LoVo (cell line): Measurements from ENCODE around the gene KCTD19.
"Not testable (repeated sequence)": the region's sequence is repeated elsewhere in the genome, so short reads cannot be mapped to it uniquely, and the experiment has no call there.

Source experiments
- DNase-seq: peaks from one replicate; pipeline ENCODE4 v3.0.0-alpha.2; 2016; ENCODE audit warnings: low spot score

The KCTD19 gene

DNA sequence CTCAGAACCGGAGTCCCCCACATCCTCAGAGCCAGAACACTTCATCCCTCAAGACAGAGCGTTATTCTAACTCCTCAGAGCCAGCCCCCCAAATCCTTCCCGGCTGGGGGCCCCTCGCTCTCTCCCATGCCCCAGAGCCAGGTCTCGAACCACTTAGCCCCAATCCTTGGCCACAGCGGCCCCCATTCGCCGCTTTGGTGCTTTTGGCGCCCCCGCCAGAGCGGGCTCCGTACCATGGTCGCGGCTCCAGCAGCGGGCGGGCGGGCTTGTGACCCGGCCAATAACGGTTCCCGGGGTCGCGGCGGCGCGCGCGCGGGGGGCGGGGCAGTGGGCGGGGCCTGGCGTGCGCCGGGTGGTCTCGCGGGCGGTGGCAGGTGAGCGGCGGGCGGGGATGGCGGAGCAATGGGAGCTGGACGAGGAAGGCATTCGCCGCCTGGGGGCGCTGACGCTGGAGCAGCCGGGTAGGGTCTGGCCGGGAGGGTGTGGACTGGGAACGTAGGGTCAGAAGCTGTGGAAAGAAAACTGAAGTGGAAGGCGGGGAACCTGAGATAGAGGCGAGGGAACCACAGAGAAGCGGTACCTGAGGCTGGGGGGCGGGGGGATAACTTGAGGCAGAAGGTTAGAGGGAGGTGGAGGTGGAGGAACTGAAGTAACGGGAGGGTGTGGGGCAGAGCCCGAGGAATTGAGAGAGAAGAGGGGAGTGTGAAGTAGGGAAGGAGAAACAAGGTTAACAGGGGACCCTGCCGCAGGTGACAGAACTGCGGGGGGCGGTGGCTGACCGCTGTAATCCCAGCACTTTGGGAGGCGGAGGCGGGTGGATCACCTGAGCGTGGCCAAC is at the start of gene KCTD19, which contains the start of gene LRRC36:
Gene KCTD19, minus strand, starts transcription at position 270 of the 838 bp plus-strand sequence. Its CDS starts 34 bp downstream, at position 236.
Gene LRRC36, plus strand, starts transcription at position 344 of the 838 bp plus-strand sequence. Its CDS starts 48 bp downstream, at position 392.
- peak; percentile 19 for DNase-seq

DNA sequence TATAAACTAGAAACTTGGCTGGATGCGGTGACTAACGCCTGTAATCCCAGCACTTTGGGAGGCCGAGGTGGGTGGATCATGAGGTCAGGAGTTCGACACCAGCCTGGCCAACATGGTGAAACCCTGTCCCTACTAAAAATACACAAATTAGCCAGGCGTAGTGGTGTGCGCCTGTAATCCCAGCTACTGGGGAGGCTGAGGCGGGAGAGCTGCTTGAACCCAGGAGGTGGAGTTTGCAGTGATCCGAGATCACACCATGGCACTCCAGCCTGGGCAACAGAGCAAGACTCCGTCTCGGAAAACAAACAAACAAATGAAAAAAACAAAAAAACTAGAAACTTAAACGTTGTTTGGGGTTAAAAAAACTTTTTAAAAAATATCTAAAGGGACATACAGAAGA is 49.5 kb upstream of the KCTD19 start:
- DNase-seq: not testable (repeated sequence)

DNA sequence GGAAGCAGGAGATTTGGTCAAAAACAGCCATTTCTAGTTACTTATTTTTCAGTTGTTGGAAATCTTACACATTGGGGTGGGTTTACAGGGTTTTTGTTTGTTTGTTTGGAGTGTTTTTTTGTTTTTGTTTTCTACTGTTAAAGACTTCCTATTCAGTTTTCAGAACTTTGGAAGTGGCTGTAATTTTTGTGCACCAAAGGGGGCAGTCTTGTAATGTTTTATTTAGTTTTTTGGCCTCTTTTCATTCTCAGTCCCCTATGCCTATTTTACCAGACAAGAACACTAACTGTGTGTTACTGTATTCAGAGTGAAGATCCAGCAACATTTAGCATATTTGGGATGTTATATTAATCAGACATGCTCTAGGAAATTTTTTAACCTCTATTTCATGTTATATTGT is 46.1 kb upstream of the KCTD19 start:
- no peak for DNase-seq

DNA sequence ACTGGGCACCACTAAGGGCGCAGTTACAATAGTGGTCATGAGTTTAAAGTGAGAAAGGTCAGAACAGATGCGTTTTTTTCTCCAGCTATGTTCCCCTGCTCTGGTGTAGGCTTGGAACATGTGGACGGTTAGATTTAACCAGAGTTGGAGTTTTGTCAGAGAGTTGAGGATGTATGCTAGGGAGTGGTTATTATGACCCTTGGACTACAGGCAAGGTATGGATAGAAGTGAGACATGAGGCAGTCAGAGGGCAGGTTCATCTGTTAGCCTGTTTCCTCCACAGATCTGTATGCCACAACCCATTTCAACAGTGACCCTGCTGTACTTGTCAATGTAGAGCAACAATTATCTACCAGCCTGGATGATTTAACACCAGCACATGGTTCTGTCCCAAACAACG is 44.1 kb upstream of the KCTD19 start:
- peak; percentile 24 for DNase-seq

DNA sequence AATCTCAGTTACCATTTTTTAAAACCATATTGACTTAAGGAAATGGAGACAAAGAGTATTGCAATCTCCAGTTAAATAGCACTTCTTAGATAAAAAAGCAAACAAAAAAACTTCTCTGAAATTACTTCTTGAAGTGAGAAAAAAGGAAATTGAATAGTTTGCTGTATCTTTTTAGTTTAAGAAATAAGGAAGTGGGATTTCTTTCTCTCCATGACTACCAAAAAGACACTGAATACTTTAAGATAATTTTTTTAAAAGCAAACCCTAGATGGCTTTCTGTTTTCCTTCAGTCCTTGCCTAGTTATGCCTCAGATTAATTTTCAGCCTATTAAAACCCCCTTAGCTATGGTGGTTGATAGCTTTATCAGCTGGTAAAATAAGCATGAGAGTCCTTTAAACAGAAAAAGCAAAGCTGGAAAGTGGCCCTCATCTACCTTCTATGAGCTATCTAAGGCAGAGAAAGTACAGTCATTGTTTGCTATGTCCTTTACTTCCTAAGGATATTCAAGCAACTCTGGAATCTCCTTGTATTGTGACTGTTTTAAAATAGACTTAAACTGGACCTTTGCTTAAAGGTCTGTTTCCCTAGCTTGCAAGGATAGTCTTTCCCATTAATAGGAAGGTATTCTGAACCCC is 38.2 kb upstream of the KCTD19 start:
- no peak for DNase-seq

DNA sequence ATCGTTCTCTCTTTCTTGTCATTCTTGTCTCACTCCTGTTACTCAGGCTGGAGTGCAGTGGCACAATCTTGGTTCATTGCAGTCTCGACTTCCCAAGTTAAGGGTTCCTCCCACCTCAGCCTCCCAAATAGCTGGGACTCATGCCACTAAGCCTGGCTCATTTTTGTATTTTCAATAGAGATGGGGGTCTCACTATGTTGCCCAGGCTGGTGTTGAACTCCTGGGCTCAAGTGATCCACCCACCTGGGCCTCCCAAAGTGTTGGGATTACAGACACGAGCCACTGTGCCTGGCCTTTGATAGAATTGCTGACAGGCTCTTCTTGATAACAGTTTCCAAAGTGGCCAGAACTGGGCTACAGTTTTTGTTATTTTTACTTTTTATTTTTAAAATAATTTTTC is 34.5 kb upstream of the KCTD19 start:
- no peak for DNase-seq

DNA sequence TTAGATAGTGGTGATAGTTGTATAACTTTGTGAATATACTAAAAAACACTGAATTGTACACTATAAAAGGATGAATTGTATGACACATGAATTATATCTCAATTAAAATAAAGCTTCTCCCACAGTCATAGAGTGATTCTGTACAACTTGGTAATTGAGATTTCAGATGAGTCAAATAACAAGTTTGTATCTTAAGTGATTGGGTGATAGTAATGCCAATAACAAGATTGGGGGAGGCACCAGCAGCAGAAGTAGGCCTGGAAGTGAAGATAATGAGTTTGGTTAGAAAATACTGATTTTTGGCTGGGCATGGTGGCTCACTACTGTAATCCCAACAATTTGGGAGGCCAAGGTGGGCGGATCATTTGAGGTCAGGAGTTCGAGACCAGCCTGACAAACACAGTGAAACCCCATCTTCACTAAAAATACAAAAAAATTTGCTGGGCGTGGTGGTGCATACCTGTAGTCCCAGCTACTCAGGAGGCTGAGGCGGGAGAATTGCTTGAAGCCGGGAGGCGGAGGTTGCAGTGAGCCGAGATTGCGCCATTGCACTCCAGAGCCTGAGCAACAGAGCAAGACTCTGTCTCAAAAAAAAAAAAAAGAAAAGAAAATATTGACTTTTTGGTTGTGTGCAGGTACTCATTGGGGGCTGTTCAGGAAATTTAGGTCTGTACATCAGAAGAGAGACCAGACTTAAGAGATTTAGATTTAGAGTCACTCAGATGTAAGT is 33.2 kb upstream of the KCTD19 start:
- not testable (repeated sequence) for DNase-seq

DNA sequence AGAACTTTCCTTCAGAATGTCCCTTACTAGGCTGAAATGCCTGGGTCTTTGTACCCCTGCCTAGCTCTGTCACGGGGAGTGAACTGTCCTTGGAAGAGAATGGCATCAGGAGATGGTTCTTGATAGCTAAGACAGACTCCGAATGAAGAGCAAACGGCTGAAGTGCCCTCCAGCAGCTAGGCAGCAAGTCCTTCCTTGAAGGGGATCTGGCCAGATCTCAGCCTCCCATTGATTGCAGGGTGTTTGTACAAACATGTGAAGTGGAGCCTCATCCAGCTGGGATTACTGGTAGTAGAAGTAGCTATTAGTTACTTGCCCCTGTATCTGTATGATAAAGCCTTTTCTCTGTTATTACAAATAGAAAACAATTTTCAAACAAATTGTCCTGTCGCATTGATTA is 31.0 kb upstream of the KCTD19 start:
- no peak for DNase-seq

DNA sequence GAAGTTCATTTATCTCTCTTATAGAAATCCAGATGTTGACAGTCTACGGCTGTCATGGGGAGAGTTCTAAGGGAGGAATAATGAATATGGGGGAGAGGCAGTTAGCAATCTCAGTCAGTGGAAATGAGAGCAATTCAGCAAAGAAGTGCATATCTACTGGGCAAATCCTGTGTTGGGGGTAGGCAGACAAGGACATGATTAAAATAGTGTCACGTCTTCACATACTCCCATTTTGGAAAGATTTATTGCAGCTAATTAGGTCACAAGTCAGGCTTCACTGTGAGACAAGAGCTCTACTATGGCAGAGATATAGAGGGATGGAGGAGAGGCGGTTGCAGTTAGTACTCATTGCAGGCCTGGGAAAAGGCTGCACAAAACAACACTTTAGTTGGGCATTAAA is 29.9 kb upstream of the KCTD19 start:
- no peak for DNase-seq

DNA sequence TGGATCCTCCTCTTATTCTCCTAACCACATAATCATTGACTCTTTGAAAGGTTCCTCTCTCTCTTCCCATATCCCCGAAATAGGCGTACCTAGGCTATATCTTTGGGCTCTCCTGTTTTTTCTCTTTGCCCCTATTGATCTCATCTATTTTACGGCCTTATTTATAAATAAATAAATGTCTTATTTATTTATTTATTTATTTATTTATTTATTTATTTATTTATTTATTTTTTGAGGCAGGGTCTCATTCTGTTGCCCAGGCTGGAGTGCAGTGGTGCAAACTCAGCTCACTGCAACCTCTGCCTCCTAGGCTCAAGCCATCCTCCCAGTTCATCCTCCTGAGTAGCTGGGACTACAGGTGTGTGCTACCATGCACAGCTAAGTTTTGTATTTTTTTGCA is 25.9 kb upstream of the KCTD19 start:
- DNase-seq: not testable (repeated sequence)

DNA sequence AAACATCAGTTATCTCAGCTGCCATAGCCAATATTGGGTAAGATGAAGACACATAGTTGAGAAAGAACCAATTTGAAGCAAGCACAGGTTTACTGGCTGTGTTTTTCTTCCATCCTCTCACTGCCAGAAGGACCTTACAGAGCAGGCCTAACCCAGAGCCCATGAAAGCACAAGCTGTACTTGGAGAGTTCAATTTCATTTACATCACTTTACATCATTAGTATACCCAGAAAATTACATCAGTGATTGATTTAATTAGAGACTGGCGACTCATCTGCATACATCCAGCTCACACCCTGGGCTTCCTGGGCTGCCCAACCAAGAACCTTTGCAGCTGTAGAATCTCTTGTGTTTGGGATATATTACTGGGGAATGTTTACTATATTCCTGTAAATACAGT is 23.8 kb upstream of the KCTD19 start:
- no peak for DNase-seq

DNA sequence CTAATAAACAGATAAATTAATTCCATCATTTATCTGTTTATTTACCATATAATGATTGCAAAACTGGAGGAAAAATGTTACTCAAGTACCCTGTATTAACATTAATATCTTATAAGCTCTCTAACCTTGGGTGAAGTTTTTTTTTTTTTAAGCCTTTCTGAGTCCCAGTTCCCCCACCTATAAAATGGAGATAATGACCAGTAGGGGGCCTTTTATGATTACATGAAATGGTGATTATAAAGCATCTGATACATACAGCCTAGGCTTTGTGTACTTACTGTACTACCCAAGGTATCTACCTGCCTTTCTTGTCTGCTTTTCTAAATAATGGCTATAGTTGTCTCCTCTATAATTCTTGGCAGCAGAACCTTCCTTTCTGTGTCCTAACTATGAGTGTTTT is 22.6 kb upstream of the KCTD19 start:
- peak; percentile 54 for DNase-seq

DNA sequence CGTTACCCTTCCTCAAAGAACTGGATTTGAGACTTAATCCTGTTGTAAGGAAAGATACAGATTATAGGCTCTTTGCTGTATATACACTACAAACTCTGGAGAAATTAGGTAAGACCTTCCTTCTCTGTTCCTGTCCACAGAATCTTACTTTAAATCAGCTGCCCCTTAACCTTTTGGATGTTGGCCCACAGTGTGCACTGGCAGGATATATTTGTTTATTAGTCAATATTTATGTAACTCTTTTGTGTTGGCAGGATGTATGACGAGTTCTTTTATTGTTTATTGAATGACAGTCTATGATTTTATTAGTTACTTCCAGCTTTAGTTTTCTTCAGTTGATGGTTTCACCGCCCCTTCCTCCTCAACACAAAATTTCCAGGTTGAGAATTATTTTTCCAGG is 19.8 kb upstream of the KCTD19 start:
- DNase-seq: no peak

DNA sequence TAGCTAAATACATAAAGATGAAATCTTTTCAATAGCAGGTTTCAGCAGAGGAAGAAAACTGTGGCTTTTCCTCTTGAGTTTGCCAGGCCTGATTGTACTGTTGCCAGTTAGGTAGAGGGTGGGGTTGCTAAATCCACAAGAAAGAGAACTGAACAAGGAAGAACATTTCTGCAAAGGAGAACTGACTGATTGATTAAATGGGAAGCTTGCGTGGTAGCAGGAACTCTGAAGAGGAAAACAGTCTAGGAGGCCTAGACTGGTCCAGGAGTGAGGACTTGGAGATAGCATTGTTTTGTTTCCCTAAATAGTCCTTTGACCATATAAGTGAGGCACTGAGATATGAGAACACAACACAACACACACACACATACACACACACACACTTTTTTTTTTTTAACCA is 18.9 kb upstream of the KCTD19 start:
- no peak for DNase-seq

DNA sequence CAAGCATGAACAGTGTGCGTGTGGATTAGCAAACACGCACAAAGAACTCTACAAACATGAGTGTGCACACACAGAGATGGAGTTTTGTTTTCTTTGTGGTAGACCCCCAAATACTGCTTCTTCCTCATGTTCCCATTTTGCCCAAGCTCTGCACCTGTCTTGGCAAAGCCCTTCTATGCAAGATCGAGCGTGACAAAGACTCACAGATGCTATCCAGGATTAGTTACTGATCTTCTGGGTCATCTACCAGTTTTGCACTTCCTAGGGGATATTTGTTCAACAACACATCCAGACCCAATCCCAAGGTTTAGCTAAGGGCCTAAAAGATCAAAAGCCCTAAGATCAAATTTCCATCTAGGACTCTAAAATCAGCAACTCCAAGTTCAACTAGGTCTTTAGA is 16.1 kb upstream of the KCTD19 start:
- no peak for DNase-seq

DNA sequence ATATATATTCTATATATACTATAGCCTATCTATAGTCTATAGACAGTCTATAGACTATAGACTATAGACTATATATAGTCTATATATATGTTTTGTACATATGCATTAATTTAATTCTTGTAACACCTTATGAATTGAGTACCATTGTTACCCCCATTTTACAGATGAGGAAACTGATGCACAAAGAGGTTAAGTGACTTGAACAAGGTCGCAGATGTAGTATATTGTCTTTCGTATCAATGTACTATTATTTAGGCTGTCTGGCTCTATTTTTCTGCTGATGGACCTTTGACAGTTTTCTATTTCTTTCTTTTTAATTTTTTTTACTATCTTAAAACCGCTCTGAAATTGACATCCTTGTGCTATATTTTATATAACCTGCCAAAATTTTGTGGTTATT is 14.7 kb upstream of the KCTD19 start:
- no peak for DNase-seq

DNA sequence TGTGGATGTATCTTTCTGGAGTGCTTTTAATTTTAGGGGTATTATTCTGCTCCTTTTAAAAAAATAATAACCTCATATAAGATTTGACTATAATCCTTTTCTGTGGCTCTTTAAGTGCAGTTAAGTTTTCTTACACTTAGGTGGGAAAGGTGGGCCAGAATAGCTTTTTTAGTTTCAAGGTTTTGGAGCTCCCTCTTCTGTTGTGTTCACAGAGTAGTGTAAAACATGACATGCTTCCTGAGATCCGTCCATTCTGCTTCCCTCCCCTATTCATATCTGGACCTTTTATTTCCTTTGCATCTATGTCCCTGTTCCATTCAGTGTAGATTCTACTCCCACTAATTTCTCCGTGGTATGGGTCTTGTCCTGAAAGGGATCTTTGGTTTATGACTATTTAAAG is 12.9 kb upstream of the KCTD19 start:
- DNase-seq: no peak

DNA sequence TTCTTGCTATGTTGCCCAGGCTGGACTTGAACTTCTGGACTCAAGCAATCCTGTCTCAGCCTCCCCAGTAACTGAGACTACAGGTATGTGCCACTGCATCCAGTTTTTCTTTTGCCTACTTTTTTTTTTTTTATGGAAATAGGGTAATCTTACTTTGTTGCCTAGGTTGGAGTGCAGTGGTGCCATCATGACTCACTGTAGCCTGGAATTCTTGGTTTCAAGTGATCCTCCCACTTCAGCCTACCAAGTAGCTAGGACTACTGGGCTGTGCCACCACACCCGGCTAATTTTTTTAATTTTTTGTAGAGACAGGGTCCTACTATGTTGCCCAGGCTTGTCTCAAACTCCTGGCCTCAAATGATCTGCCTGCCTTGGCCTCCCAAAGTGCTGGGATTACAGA is 10.1 kb upstream of the KCTD19 start:
- no peak for DNase-seq

DNA sequence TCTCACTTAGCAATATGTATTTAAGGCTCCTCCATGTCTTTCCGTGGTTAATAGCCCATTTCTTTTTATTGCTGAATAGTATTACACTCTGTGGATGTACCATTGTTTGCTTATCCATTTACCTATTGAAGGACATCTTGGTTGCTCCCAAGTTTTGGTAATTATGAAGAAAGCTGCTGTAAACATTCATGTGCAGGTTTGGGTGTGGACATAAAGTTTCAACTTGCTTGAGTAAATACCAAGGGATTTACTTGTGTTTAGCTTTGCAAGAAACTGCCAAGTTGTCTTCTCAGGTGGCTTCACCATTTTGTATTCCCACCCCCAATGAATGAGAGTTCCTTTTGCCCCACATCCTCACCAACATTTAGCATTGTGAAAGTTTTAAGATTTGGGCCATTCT is 9.6 kb upstream of the KCTD19 start:
- DNase-seq: no peak

DNA sequence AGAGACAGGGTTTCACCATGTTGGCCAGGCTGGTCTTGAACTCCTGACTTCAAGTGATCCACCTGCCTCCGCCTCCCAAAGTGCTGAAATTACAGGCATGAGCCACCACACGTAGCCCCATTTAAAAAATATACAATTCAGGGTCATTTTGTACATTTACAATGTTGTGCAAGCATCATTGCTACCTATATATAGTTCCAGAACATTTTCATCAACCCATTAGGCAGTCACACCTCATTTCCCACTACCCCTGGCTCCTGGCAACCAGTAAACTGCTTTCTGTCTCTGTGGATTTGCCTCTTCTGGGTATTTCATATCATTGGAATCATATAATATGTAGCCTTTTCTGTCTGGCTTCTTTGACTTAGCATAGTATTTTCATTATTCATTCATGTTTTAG is 6.8 kb upstream of the KCTD19 start:
- DNase-seq: no peak

DNA sequence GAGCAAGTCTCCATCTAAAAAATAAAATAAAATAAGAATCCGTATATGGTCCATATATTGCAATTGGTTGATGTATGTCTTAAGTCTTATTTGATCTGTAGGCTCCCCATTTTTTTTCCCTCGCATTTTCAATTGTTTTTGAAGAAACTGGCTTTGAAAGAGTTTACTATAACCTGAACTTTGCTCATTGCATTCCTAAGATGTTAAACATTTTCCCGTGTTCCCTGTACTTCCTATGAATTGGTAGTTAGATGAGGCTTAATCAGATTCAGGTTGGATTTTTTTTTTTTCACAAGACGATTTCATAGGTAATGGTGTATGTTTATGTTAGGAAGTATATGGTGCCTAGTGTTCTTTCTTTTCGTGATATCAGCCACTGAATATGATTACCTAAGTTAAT is 3.4 kb upstream of the KCTD19 start:
- no peak for DNase-seq

DNA sequence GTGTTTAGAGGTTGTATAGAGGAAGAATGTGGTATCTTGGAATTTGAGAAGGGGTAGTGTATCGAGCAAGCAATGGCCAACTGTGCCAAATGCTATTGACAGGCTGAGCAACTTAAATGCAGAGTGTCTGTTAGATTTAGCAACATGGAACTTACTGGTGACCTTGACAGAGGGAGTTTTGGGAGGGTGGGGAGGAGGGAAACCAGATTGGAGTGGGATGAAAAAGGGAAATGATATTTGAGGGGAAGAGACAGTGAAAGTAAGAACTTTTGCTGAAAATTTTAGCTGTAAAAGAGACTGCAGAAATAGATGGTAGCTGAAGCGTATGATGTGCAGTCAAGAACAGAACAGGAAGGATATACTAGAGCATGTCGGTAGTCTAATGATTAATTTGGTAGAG is 1.2 kb upstream of the KCTD19 start:
- DNase-seq: no peak

DNA sequence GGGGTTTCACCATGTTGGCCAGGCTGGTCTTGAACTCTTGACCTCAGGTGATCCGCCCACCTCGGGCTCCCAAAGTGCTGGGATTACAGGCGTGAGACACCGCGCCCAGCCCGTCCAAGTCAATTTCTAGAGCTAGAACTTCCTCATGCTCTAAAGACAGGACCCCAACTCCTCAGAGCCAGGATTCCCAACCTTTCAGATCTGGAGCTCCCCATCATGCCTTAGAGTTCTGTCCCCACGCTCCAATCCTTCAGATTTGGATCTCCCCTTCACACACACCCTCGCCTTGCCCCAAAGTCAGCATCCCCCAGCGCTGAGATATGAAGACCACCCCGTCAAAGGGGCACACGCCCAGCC is 448 bp downstream of the KCTD19 start:
- no peak for DNase-seq
